H9 (cell line): Measurements from ENCODE around the gene UBAC1. TPM values are rescaled to one million over a fixed set of nuclear protein-coding genes. Genes with fewer than 3 reads are reported as not detected.
A peak's percentile ranks its signal among the peaks of the same experiment; 100 is the strongest.

ENCODE experiments used
- DNase-seq: peaks from one replicate; pipeline ENCODE4 v3.0.0-alpha.2; 2017
- H2AFZ ChIP-seq: one replicate; pipeline ENCODE4 v1.6.1; 2013; ENCODE audit warnings: mild to moderate bottlenecking, low read length, control low read depth, moderate library complexity
- H2AK5ac ChIP-seq: 2 replicates; pipeline ENCODE4 v1.6.1; 2013; ENCODE audit warnings: low read length, control low read depth, mixed read lengths; ENCODE audit not compliant: insufficient read length
- H2BK120ac ChIP-seq: one replicate; pipeline ENCODE4 v1.6.1; 2013; ENCODE audit warnings: low read depth, mild to moderate bottlenecking, low read length, control low read depth, inconsistent platforms; ENCODE audit not compliant: poor library complexity, severe bottlenecking
- H2BK12ac ChIP-seq: 2 replicates; pipeline ENCODE4 v1.6.1; 2013; ENCODE audit warnings: low read length, control low read depth, mixed read lengths, low read depth; ENCODE audit not compliant: insufficient read length
- H2BK15ac ChIP-seq: 2 replicates; pipeline ENCODE4 v1.6.1; 2013; ENCODE audit warnings: low read depth, low read length, control low read depth
- H2BK20ac ChIP-seq: one replicate; pipeline ENCODE4 v1.6.1; 2013; ENCODE audit warnings: low read depth, mild to moderate bottlenecking, low read length, control low read depth, inconsistent platforms; ENCODE audit not compliant: poor library complexity, severe bottlenecking
- H2BK5ac ChIP-seq: 2 replicates; pipeline ENCODE4 v1.6.1; 2013; ENCODE audit warnings: low read length, control low read depth, mixed read lengths; ENCODE audit not compliant: insufficient read length
- H3K14ac ChIP-seq: 2 replicates; pipeline ENCODE4 v1.6.1; 2013; ENCODE audit warnings: low read length, control low read depth; ENCODE audit not compliant: insufficient read depth
- H3K18ac ChIP-seq: 2 replicates; pipeline ENCODE4 v1.6.1; 2013; ENCODE audit warnings: low read depth, mild to moderate bottlenecking, mixed read lengths, low read length, control low read depth; ENCODE audit not compliant: insufficient read length
- H3K23ac ChIP-seq: 2 replicates; pipeline ENCODE4 v1.6.1; 2013; ENCODE audit warnings: low read length, control low read depth, mixed read lengths, low read depth; ENCODE audit not compliant: insufficient read length
- H3K23me2 ChIP-seq: 2 replicates; pipeline ENCODE4 v1.6.1; 2013; ENCODE audit warnings: low read depth, mild to moderate bottlenecking, mixed read lengths, low read length, control low read depth; ENCODE audit not compliant: insufficient read length, poor library complexity, severe bottlenecking
- H3K27ac ChIP-seq: 2 replicates; pipeline ENCODE4 v1.5.1; 2013; ENCODE audit warnings: low read length, control low read depth, mixed read lengths, low read depth; ENCODE audit not compliant: insufficient read length
- H3K27me3 ChIP-seq: 2 replicates; pipeline ENCODE4 v1.6.1; 2013; ENCODE audit warnings: low read length, control low read depth, inconsistent platforms; ENCODE audit not compliant: insufficient read depth
- H3K4ac ChIP-seq: 2 replicates; pipeline ENCODE4 v1.6.1; 2013; ENCODE audit warnings: low read depth, mild to moderate bottlenecking, control low read depth, inconsistent platforms, low read length, moderate library complexity
- H3K4me1 ChIP-seq: 2 replicates; pipeline ENCODE4 v1.6.1; 2013; ENCODE audit warnings: low read length, control low read depth, inconsistent platforms; ENCODE audit not compliant: insufficient read depth
- H3K4me2 ChIP-seq: 2 replicates; pipeline ENCODE4 v1.6.1; 2013; ENCODE audit warnings: low read length, control low read depth, mixed read lengths; ENCODE audit not compliant: insufficient read length, insufficient read depth
- H3K56ac ChIP-seq: 2 replicates; pipeline ENCODE4 v1.6.1; 2013; ENCODE audit warnings: low read depth, mild to moderate bottlenecking, mixed read lengths, low read length, control low read depth; ENCODE audit not compliant: insufficient read length
- H3K79me1 ChIP-seq: 2 replicates; pipeline ENCODE4 v1.6.1; 2013; ENCODE audit warnings: low read depth, mild to moderate bottlenecking, moderate library complexity, low read length, control low read depth, inconsistent platforms; ENCODE audit not compliant: insufficient read depth, poor library complexity, severe bottlenecking
- H3K79me2 ChIP-seq: 2 replicates; pipeline ENCODE4 v1.6.1; 2013; ENCODE audit warnings: low read length, control low read depth, inconsistent platforms; ENCODE audit not compliant: insufficient read depth
- H3K9ac ChIP-seq: 2 replicates; pipeline ENCODE4 v1.6.1; 2013; ENCODE audit warnings: low read length, control low read depth, mixed read lengths; ENCODE audit not compliant: insufficient read length; ENCODE audit errors: extremely low read depth
- H3K9me3 ChIP-seq: one replicate; pipeline ENCODE4 v1.6.1; 2013; ENCODE audit warnings: low read depth, low read length, inconsistent platforms; ENCODE audit not compliant: control insufficient read depth
- H3T11ph ChIP-seq: one replicate; pipeline ENCODE4 v1.6.1; 2013; ENCODE audit warnings: mild to moderate bottlenecking, low read length, control low read depth, inconsistent platforms
- H4K20me1 ChIP-seq: one replicate; pipeline ENCODE4 v1.6.1; 2013; ENCODE audit not compliant: control insufficient read depth, insufficient read length, insufficient read depth
- H4K5ac ChIP-seq: 2 replicates; pipeline ENCODE4 v1.6.1; 2013; ENCODE audit warnings: low read depth, mild to moderate bottlenecking, mixed read lengths, low read length, control low read depth; ENCODE audit not compliant: insufficient read length
- H4K8ac ChIP-seq: replicated peaks from 2 replicates; pipeline ENCODE4 v1.6.1; 2013; ENCODE audit warnings: low read length, control low read depth, mixed read lengths, low read depth; ENCODE audit not compliant: insufficient read length
- H4K91ac ChIP-seq: 2 replicates; pipeline ENCODE4 v1.6.1; 2013; ENCODE audit warnings: low read depth, mild to moderate bottlenecking, moderate library complexity, mixed read lengths, low read length, control low read depth; ENCODE audit not compliant: insufficient read length
- H3K27ac Mint-ChIP-seq, 3 experiments: 2 replicates in 2 of 3; 3 replicates in 1 of 3; pipeline ENCODE4 v1.8.0; 2020 to 2021; ENCODE audit warnings: mixed read lengths in 3 of 3, mild to moderate bottlenecking in 1 of 3, moderate library complexity in 1 of 3
- H3K27me3 Mint-ChIP-seq: 2 replicates; pipeline ENCODE4 v1.8.0; 2021; ENCODE audit warnings: low read depth, mild to moderate bottlenecking, moderate library complexity, mixed read lengths
- H3K36me3 Mint-ChIP-seq, 3 experiments: 2 replicates in 2 of 3; 3 replicates in 1 of 3; pipeline ENCODE4 v1.8.0; 2020 to 2021; ENCODE audit warnings: low read depth in 3 of 3, mixed read lengths in 3 of 3; ENCODE audit not compliant: insufficient read depth in 1 of 3
- H3K4me1 Mint-ChIP-seq, 2 experiments: 2 replicates each; pipeline ENCODE4 v1.8.0; 2020; ENCODE audit warnings: mixed read lengths in 2 of 2
- H3K4me3 Mint-ChIP-seq, 2 experiments: 2 replicates in 1 of 2; 3 replicates in 1 of 2; pipeline ENCODE4 v1.8.0; 2020 to 2021; ENCODE audit warnings: mild to moderate bottlenecking in 2 of 2, mixed read lengths in 2 of 2, moderate library complexity in 1 of 2
- H3K9me3 Mint-ChIP-seq, 2 experiments: 2 replicates in 1 of 2; 3 replicates in 1 of 2; pipeline ENCODE4 v1.8.0; 2020; ENCODE audit warnings: mild to moderate bottlenecking in 2 of 2, mixed read lengths in 2 of 2, moderate library complexity in 1 of 2
- whole genome bisulfite sequencing: extraction: QIAGEN DNeasy Blood & Tissue Kit; methylation state at CpG from one replicate; pipeline ENCODE4 v1.1.7; 2013; ENCODE audit warnings: missing lambda C conversion rate, low lambda C conversion rate, mixed read lengths; ENCODE audit not compliant: insufficient read length; ENCODE audit errors: extremely low coverage; 5-methylcytosine and 5-hydroxymethylcytosine counted together
- total RNA-seq: library from RNA; stranded (reverse); gene quantifications from 2 replicates; pipeline ENCODE4 v1.2.1, GENCODE V29; 2021
- TF ChIP-seq, protein P1 (sequence below): fragments of 200-600 bp; sonication (generic); conservative IDR thresholded peaks from 3 replicates; pipeline ENCODE4 v1.8.0; 2021; ENCODE audit warnings: antibody characterized with exemption, mild to moderate bottlenecking

Gene UBAC1
- total RNA-seq, 1 experiment from 2014 or later: 47.5 TPM

DNA sequence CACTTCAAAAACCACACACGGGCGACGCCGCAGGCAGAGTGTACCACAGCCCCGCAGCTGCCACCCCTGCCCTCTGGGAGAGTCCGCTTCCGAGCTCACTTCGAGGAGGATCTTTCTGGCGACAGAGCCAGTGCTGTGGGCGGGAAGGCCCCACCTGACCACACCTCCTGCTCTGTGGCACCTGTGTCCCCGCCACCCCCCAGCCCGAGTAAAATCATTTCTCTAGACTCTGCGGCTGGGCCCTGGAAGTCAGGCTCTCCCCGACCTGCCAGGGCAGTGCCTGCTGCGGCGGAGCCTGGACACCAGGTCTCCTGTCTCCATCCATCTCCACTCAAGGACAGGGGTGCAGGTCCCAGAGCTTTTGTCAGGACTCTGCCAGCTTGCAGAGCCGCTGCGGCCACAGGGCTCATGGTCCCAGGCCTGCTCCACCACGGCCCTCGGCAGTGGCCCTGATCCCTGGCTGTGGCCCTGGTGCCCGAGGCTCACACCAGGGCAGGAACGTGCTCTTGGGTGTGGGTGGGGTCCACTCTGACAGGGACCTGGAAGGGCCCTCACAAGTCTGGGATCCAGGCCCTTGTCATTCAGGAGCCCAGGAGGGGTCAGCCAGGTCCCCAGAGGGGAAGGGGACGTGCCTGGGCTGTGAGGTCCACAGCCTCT lies 33.0 kb downstream of the UBAC1 start:
- no peak overlapping the region for H2BK120ac ChIP-seq
- TF ChIP-seq, protein P1, sequence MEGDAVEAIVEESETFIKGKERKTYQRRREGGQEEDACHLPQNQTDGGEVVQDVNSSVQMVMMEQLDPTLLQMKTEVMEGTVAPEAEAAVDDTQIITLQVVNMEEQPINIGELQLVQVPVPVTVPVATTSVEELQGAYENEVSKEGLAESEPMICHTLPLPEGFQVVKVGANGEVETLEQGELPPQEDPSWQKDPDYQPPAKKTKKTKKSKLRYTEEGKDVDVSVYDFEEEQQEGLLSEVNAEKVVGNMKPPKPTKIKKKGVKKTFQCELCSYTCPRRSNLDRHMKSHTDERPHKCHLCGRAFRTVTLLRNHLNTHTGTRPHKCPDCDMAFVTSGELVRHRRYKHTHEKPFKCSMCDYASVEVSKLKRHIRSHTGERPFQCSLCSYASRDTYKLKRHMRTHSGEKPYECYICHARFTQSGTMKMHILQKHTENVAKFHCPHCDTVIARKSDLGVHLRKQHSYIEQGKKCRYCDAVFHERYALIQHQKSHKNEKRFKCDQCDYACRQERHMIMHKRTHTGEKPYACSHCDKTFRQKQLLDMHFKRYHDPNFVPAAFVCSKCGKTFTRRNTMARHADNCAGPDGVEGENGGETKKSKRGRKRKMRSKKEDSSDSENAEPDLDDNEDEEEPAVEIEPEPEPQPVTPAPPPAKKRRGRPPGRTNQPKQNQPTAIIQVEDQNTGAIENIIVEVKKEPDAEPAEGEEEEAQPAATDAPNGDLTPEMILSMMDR: no peak
- H3K4me2 ChIP-seq: no peak overlapping the region
- no peaks in the 10 kb centered on the region for H4K20me1 ChIP-seq
- H3K9ac ChIP-seq: no peak overlapping the region
- H3K4me1 ChIP-seq: no peaks in the 10 kb centered on the region
- no CpG with 5 or more reads among the region's 23 CpGs for WGBS
- H3K27me3 Mint-ChIP-seq: no peaks in the 10 kb centered on the region
- no peak overlapping the region for H4K5ac ChIP-seq
- no peak overlapping the region for H4K8ac ChIP-seq
- H3K36me3 Mint-ChIP-seq: peaks cover 16 to 40% (median 35%) of the 10 kb centered on the region in 3 experiments; a peak in 6 of 7 replicates
- H4K91ac ChIP-seq: no peak overlapping the region
- H3K4me1 Mint-ChIP-seq: peaks cover 0 to 10% of the 10 kb centered on the region in 2 experiments; a peak in 3 of 4 replicates
- no peak overlapping the region for H2AK5ac ChIP-seq
- H2AFZ ChIP-seq: no peak overlapping the region
- H2BK15ac ChIP-seq: no peak overlapping the region
- no peak overlapping the region for H3K27ac ChIP-seq
- no peak overlapping the region for H3K18ac ChIP-seq
- no peak overlapping the region for H3K23ac ChIP-seq
- no peak overlapping the region for H2BK5ac ChIP-seq
- H3K14ac ChIP-seq: no peak overlapping the region
- H3K4me3 Mint-ChIP-seq: peak overlapping the region in 1 of 2 experiments; percentile 12; a peak in 1 of 5 replicates
- H2BK12ac ChIP-seq: no peak overlapping the region
- peak overlapping the region; percentile 11 to 81 (median 13); a peak in 2 of 7 replicates for H3K27ac Mint-ChIP-seq
- no peak overlapping the region for H3K56ac ChIP-seq
- H3K79me2 ChIP-seq: no peaks in the 10 kb centered on the region
- no peak overlapping the region for H3T11ph ChIP-seq
- H3K79me1 ChIP-seq: no peaks in the 10 kb centered on the region
- H3K27me3 ChIP-seq: no peaks in the 10 kb centered on the region
- no peaks in the 10 kb centered on the region for H3K9me3 Mint-ChIP-seq
- no peak overlapping the region for H3K4ac ChIP-seq
- no peak for DNase-seq
- no peak overlapping the region for H2BK20ac ChIP-seq
- no peaks in the 10 kb centered on the region for H3K23me2 ChIP-seq
- H3K9me3 ChIP-seq: no peaks in the 10 kb centered on the region
